Chondrocyte (in vitro differentiated cells): ENCODE data around the gene FBXL17. TPM values are rescaled to one million over a fixed set of nuclear protein-coding genes. Genes with fewer than 3 reads are reported as not detected.

Source experiments
- DNase-seq: peaks from one replicate; pipeline ENCODE4 v3.0.0; 2021; ENCODE audit warnings: mixed read lengths, low spot score
- H3K27ac Mint-ChIP-seq: one replicate; pipeline ENCODE4 v1.8.0; 2021; ENCODE audit warnings: mild to moderate bottlenecking, moderate library complexity, mixed read lengths; ENCODE audit not compliant: unreplicated experiment
- H3K27me3 Mint-ChIP-seq: 2 replicates; pipeline ENCODE4 v1.8.0; 2021; ENCODE audit warnings: low read depth, mixed read lengths
- H3K36me3 Mint-ChIP-seq: 2 replicates; pipeline ENCODE4 v1.8.0; 2021; ENCODE audit warnings: low read depth, mixed read lengths
- H3K4me1 Mint-ChIP-seq: 2 replicates; pipeline ENCODE4 v1.8.0; 2021; ENCODE audit warnings: low read depth, mild to moderate bottlenecking, mixed read lengths
- H3K4me3 Mint-ChIP-seq: one replicate; pipeline ENCODE4 v1.8.0; 2021; ENCODE audit warnings: mild to moderate bottlenecking, moderate library complexity, mixed read lengths; ENCODE audit not compliant: unreplicated experiment
- H3K9me3 Mint-ChIP-seq: 2 replicates; pipeline ENCODE4 v1.8.0; 2021; ENCODE audit warnings: low read depth, mixed read lengths
- total RNA-seq: library from RNA; stranded (reverse); gene quantifications from 3 replicates; pipeline ENCODE4 v1.2.1, GENCODE V29; 2021
- TF ChIP-seq, protein P1 (sequence below): fragments of 200-600 bp; sonication (generic); IDR thresholded peaks from 2 replicates; pipeline ENCODE4 v1.5.0; 2021; ENCODE audit warnings: antibody characterized with exemption, mild to moderate bottlenecking, moderate library complexity

The FBXL17 gene
- total RNA-seq, 1 donor from 2014 or later = 15.3 TPM

DNA sequence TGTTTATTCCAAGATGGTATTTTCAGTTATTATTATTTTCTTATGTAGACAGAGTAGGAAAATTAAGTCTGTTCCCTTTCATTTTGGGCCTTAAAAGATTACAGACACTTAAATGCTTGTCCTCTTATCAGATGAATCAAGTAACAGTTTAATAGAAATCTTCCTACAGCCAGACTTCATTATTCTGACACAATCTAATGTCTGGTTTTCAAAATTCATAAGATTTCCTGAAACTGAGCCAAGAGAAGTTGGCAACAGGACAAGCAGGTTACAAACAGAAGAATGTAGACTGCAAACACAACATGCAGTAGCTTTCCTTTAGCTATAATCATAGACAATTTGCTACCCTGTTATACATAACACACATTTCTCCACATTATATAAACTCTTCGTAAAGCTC lies 130.5 kb downstream of the FBXL17 start:
- DNase-seq = no peak
- Mint-ChIP-seq H3K4me3 (no peak overlapping the region), H3K9me3 (peaks cover 6% of the 10 kb centered on the region), H3K4me1 (peaks cover 29% of the 10 kb centered on the region), H3K36me3 (no peaks in the 10 kb centered on the region), H3K27me3 (no peaks in the 10 kb centered on the region), H3K27ac (no peak overlapping the region)
- TF ChIP-seq, protein P1, sequence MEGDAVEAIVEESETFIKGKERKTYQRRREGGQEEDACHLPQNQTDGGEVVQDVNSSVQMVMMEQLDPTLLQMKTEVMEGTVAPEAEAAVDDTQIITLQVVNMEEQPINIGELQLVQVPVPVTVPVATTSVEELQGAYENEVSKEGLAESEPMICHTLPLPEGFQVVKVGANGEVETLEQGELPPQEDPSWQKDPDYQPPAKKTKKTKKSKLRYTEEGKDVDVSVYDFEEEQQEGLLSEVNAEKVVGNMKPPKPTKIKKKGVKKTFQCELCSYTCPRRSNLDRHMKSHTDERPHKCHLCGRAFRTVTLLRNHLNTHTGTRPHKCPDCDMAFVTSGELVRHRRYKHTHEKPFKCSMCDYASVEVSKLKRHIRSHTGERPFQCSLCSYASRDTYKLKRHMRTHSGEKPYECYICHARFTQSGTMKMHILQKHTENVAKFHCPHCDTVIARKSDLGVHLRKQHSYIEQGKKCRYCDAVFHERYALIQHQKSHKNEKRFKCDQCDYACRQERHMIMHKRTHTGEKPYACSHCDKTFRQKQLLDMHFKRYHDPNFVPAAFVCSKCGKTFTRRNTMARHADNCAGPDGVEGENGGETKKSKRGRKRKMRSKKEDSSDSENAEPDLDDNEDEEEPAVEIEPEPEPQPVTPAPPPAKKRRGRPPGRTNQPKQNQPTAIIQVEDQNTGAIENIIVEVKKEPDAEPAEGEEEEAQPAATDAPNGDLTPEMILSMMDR = no peak

DNA sequence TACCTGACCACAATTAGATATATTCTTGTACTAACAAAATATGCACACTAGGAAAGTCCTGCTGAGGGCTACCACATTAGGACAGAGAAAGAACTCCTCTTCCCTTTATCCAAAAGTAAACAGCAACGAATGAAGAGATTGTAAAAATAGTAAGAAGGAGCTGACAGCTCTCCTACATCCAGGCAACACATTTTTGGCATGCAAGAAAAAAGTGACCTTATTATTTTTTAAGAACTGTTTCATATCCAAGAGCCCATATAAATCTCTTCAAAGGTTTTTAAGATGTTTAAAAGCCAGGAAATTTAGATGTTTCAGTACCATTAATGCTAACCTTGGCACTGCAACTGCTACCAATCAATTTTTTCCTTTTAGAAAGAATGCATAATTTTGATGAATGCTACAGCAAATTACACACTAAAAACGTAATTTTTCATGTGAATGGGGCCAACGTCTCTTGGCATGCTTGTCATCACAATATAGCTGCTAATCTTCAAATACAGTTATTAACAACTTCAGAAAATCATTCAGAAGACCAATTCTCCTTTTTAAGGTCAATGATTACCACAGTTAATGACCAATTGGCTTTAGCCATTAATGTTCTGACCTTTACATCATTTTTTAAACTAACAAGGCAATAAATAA lies 132.0 kb downstream of the FBXL17 start:
- H3K27me3 Mint-ChIP-seq = no peaks in the 10 kb centered on the region
- no peaks in the 10 kb centered on the region for H3K36me3 Mint-ChIP-seq
- H3K4me1 Mint-ChIP-seq = peaks cover 29% of the 10 kb centered on the region
- peaks cover 6% of the 10 kb centered on the region for H3K9me3 Mint-ChIP-seq
- DNase-seq = no peak
- no peak overlapping the region for H3K4me3 Mint-ChIP-seq
- TF ChIP-seq, protein P1 = no peak
- H3K27ac Mint-ChIP-seq = no peak overlapping the region

DNA sequence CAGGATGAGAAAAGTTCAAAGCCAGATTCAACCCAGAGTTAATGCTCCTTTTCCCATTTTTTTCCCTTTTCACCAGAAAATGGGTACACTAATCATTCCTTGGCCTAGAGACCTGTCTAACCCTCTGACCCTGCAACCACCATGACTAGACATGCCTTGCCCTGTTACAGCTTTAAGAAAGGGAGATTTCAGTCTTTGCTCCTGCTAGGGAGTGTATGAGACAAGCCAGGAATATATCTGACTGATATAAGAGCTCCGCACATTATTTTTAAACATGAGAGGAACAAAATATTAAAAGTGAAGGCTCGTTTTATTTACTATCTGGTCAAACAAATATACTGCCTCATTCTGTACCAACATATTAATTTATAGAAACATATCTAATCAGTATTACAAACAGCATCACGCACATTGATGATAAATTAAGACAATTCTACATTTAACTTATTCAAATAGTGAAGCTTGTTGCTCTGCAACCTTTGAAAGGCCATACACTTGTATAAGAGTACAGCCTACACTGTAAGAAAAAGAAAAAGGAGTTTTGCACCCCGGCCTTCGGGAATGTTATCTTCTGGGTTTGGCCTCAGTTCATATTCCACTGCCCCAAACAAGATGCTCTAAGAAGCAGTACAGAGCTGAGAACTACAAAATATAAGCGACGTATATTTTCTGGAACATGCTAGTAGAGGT lies 132.7 kb downstream of the FBXL17 start:
- no peak overlapping the region for H3K4me3 Mint-ChIP-seq
- DNase-seq = no peak
- H3K4me1 Mint-ChIP-seq = peaks cover 29% of the 10 kb centered on the region
- no peaks in the 10 kb centered on the region for H3K27me3 Mint-ChIP-seq
- peaks cover 6% of the 10 kb centered on the region for H3K9me3 Mint-ChIP-seq
- TF ChIP-seq, protein P1 = no peak
- H3K27ac Mint-ChIP-seq = no peak overlapping the region
- H3K36me3 Mint-ChIP-seq = no peaks in the 10 kb centered on the region

DNA sequence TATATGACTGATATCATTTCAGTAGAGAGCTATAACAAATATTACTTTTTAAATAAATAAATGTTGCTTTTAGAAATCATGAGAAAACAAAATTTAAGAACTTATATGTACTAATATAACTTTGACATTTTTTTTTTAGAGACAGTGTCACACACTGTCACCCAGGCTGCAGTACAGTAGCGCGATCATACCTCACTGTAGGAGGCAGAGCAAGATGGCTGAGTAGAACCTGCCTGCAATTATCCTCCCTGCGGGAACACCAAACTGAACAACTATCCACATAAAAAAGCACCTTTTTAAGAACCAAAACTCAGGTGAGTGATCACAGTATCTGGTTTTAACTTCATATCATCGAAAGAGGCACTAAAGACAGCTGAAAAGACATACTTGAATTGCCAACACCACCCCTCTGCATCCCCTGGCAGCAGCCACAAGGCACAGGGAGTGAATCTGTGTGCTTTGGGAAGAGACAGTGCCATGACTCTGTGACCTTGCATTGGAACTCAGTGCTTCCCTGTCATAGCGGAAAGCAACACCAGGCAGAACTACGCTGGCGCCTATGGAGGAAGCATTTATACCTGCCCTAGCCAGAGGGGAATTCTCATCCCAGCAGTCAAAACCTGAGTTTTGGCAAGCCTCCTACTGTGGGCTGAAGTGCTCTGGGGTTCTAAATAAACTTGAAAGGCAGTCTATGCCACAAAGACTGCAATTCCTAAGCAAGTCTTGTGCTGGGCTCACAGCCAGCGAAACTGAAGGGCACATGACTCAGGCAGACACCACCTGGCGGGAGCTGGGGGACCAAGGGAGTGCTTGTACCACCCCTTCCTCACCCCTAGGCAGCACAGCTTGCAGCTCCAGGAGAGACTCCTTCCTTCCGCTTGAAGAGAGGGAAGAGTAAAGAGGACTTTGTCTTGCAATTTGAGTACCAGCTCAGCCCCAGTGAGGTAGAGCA lies 142.7 kb downstream of the FBXL17 start:
- Mint-ChIP-seq H3K4me1 (peaks cover 4% of the 10 kb centered on the region), H3K36me3 (no peaks in the 10 kb centered on the region), H3K9me3 (peaks cover 11% of the 10 kb centered on the region), H3K4me3 (no peak overlapping the region), H3K27me3 (no peaks in the 10 kb centered on the region), H3K27ac (no peak overlapping the region)
- DNase-seq = no peak
- TF ChIP-seq, protein P1 = no peak

DNA sequence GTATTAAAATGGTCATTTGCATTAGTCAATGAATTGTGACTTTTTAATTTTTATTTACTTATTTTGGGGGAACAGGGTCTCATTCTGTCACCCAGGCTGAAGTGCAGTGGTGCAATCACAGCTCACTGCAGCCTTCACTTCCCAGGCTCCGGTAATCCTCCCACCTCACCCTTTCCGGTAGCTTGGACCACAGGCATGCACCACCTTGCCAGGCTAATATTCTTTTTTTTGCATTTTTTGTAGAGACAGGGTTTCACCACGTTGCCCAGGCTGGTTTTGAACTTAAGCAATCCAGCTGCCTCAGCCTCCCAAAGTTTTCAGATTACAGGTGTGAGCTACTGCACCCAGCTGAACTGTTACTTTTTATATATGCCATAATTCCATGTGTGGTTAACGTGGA lies 143.4 kb downstream of the FBXL17 start:
- Mint-ChIP-seq H3K27ac (no peak overlapping the region), H3K4me3 (no peak overlapping the region), H3K27me3 (no peaks in the 10 kb centered on the region), H3K36me3 (no peaks in the 10 kb centered on the region), H3K9me3 (peaks cover 11% of the 10 kb centered on the region), H3K4me1 (peaks cover 4% of the 10 kb centered on the region)
- TF ChIP-seq, protein P1 = no peak
- no peak for DNase-seq
